GM21367 (cell line): ENCODE results near the gene SEMA5A.

Experiments
- ATAC-seq: cut with Tn5 transposase; IDR thresholded peaks from one replicate; pipeline ENCODE4 v1.9.1; 2021; ENCODE audit not compliant: unreplicated experiment

Gene SEMA5A

GRCh38 chr5:9545992-9546851, at the start of gene SEMA5A:
Gene SEMA5A, minus strand, starts transcription at chr5:9546075. Its CDS starts 166,129 bp downstream, at chr5:9379946.
- no peak for ATAC-seq

GRCh38 chr5:9594913-9595312, 49.0 kb upstream of the SEMA5A start:
- no peak for ATAC-seq

- no peak for ATAC-seq
Observed at GRCh38 chr5:9589049-9589835, 43.4 kb upstream of the SEMA5A start.

GRCh38 chr5:9588254-9588653, 42.4 kb upstream of the SEMA5A start:
- ATAC-seq: no peak

GRCh38 chr5:9587135-9587534, 41.3 kb upstream of the SEMA5A start:
- ATAC-seq: no peak

- ATAC-seq: no peak
Observed at GRCh38 chr5:9582406-9582805, 36.5 kb upstream of the SEMA5A start.

- no peak for ATAC-seq
Observed at GRCh38 chr5:9573796-9574195, 27.9 kb upstream of the SEMA5A start.

GRCh38 chr5:9572246-9572645, 26.4 kb upstream of the SEMA5A start:
- ATAC-seq: no peak

- ATAC-seq: no peak
Observed at GRCh38 chr5:9570876-9571275, 25.0 kb upstream of the SEMA5A start.

GRCh38 chr5:9567039-9567438, 21.2 kb upstream of the SEMA5A start:
- no peak for ATAC-seq

GRCh38 chr5:9564752-9565151, 18.9 kb upstream of the SEMA5A start:
- ATAC-seq: no peak

GRCh38 chr5:9562141-9562540, 16.3 kb upstream of the SEMA5A start:
- no peak for ATAC-seq

GRCh38 chr5:9559965-9560364, 14.1 kb upstream of the SEMA5A start:
- ATAC-seq: no peak

- no peak for ATAC-seq
Observed at GRCh38 chr5:9558319-9558965, 12.6 kb upstream of the SEMA5A start.

GRCh38 chr5:9557696-9558095, 11.8 kb upstream of the SEMA5A start:
- ATAC-seq: no peak

GRCh38 chr5:9555961-9556360, 10.1 kb upstream of the SEMA5A start:
- ATAC-seq: no peak

- no peak for ATAC-seq
Observed at GRCh38 chr5:9554122-9554521, 8.2 kb upstream of the SEMA5A start.

- no peak for ATAC-seq
Observed at GRCh38 chr5:9553561-9553960, 7.7 kb upstream of the SEMA5A start.

GRCh38 chr5:9551567-9552537, 6.0 kb upstream of the SEMA5A start:
- no peak for ATAC-seq

- no peak for ATAC-seq
Observed at GRCh38 chr5:9549941-9550340, 4.1 kb upstream of the SEMA5A start.
